Ectodermal cell (in vitro differentiated cells): ENCODE data around the gene RHCG.

Experiments used
- H3K27ac ChIP-seq: 2 replicates; pipeline ENCODE4 v1.7.0; 2013; ENCODE audit warnings: mild to moderate bottlenecking, low read depth, low read length; ENCODE audit not compliant: insufficient read depth, poor library complexity, severe bottlenecking
- H3K27me3 ChIP-seq: 2 replicates; pipeline ENCODE4 v1.7.0; 2013; ENCODE audit warnings: mild to moderate bottlenecking, low read length; ENCODE audit not compliant: insufficient read depth, control insufficient read depth, poor library complexity, severe bottlenecking
- H3K36me3 ChIP-seq: one replicate; pipeline ENCODE4 v1.7.0; 2013; ENCODE audit warnings: low read length; ENCODE audit not compliant: control insufficient read depth, insufficient read depth
- H3K4me1 ChIP-seq: one replicate; pipeline ENCODE4 v1.7.0; 2013; ENCODE audit warnings: low read length; ENCODE audit not compliant: control insufficient read depth, insufficient read depth
- H3K4me3 ChIP-seq: 2 replicates; pipeline ENCODE4 v1.7.0; 2013; ENCODE audit warnings: low read depth, low read length, control low read depth; ENCODE audit not compliant: insufficient read depth
- H3K9me3 ChIP-seq: 2 replicates; pipeline ENCODE4 v1.7.0; 2013; ENCODE audit warnings: mild to moderate bottlenecking, low read length, moderate library complexity; ENCODE audit not compliant: control insufficient read depth
- WGBS, 2 experiments: methylation state at CpG; one replicate each; pipeline ENCODE4 v1.1.7; 2013; ENCODE audit warnings: missing lambda C conversion rate in 2 of 2; 5-methylcytosine and 5-hydroxymethylcytosine counted together

RHCG gene

DNA sequence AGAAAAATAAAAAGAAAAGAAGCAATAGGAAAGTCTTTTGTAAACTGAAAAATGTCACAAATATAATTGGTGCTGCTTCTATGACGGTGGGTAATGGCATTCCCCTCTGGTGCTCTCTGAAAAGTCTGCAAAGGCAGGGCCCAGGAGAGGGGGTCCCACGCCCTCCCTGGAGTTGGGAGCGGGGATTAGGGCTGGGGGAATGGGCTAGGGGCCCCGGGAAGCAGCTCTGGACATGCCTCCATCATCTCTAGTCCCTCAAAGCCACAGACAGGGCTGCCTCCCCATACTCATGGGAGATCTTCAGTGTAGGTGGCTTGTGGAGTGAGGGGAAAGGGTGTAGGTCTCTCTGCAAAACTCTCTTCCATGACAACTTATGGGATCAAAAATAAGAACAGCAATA lies 7.8 kb upstream of the RHCG start:
- WGBS, 2 experiments: 77 to 81% methylated on average over 4 of the region's 4 CpGs
- no peaks in the 10 kb centered on the region for H3K27me3 ChIP-seq
- no peak overlapping the region for H3K27ac ChIP-seq
- H3K4me3 ChIP-seq: no peak overlapping the region
- H3K36me3 ChIP-seq: no peaks in the 10 kb centered on the region
- no peaks in the 10 kb centered on the region for H3K4me1 ChIP-seq
- no peaks in the 10 kb centered on the region for H3K9me3 ChIP-seq

DNA sequence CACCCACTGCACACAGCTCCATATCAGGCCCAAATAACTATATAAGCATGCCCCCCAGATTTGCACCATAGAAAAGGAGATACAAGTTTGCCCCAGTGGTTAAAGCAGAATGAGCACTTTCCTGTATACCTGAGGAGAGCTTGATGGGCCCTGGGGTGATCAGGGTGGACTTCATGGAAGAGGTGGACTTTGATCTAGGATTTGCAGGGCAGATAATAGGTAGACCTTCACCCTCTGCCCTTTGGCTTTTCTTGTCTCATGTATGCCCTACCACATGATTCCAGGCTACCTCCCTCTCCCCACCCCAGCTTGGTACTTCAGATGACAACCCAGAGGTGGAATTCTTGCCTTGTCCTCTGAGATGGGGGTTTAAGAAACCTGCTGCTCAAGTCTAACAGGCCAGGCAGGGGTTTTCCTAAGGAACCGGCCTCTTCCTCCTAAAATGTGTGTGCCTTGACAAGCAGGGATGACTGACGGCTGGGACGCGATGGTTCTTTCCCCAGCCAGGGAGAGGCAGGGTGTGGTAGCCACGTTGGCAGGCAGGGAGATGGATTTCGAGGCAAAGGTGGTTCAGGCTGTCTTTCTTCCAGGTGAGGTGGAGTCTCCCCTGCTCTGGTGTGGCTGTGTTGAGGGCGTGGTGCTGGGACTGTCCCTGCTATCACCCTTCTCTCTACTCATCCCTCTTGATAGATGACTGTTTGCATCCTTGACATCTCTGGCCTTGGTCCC lies 6.6 kb upstream of the RHCG start:
- H3K27ac ChIP-seq: no peak overlapping the region
- no peaks in the 10 kb centered on the region for H3K36me3 ChIP-seq
- 85 to 89% methylated on average over 7 of the region's 7 CpGs for WGBS, 2 experiments
- no peaks in the 10 kb centered on the region for H3K9me3 ChIP-seq
- peaks cover 4% of the 10 kb centered on the region for H3K27me3 ChIP-seq
- H3K4me3 ChIP-seq: no peak overlapping the region
- H3K4me1 ChIP-seq: no peaks in the 10 kb centered on the region

DNA sequence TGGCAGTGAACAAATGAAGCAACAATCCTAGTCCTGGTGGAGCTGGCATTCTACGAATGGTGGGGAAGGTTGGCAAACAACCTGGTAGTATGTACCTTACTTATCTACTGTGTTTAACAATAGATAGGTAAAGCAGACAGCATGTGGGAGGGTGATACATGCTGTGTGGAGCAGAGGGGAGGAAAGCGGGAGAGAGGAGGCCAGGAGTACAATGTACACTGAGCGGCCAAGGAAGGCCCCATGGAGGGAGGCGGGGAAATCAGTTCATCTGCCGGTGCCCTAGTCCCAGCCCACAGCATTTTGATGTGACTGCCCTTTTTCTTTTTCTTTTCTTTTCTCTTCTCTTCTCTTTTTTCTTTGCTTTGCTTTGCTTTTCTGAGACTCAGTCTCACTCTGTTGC lies 5.3 kb upstream of the RHCG start:
- H3K4me1 ChIP-seq: no peaks in the 10 kb centered on the region
- peaks cover 17% of the 10 kb centered on the region for H3K27me3 ChIP-seq
- no peak overlapping the region for H3K4me3 ChIP-seq
- no peak overlapping the region for H3K27ac ChIP-seq
- 90 to 94% methylated on average over 5 of the region's 5 CpGs for WGBS, 2 experiments
- no peaks in the 10 kb centered on the region for H3K9me3 ChIP-seq
- no peaks in the 10 kb centered on the region for H3K36me3 ChIP-seq

DNA sequence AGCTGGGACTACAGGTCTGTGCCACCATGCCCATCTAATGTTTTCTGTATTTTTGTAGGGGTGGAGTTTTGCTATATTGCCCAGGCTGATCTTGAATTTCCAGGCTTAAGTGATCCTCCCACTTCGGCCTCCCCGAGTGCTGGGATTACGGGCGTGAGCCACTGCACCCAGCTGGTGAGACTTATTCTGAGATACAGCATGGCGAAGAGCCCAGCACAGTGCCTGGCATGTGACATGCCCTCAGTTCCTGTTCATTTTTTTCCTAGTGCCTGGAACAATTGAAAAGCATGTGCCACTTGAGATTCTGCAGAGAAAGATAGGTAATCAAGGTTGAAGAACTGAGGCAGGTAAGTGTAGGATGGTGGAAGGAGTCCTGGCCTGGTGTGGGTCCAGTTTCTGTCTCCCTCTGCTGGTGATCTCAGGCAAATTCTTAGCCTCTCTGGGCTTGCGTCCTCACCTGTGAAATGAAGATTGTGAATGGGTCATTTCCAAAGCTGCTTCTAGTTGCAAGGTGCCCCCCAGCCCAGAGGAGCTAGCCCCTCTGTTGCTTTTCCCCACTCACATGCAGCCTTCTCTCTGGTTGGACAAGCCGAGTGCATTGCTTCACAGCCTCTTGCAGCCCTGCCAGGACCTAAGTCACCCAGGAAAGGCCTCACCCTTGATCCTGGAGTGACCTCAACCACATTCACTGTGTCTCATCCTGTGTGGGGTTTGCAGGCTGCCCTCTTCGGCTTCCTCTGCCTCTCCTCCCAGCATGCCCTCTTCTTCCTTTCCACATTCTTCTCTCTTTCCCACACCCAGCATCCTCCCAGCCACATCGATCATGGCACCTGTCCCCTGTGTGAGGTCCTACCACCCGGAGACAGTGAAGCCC lies 4.3 kb upstream of the RHCG start:
- 85 to 88% methylated on average over 10 of the region's 10 CpGs for WGBS, 2 experiments
- no peaks in the 10 kb centered on the region for H3K36me3 ChIP-seq
- H3K27ac ChIP-seq: no peak overlapping the region
- no peaks in the 10 kb centered on the region for H3K9me3 ChIP-seq
- peaks cover 27% of the 10 kb centered on the region for H3K27me3 ChIP-seq
- H3K4me1 ChIP-seq: no peaks in the 10 kb centered on the region
- H3K4me3 ChIP-seq: no peak overlapping the region

DNA sequence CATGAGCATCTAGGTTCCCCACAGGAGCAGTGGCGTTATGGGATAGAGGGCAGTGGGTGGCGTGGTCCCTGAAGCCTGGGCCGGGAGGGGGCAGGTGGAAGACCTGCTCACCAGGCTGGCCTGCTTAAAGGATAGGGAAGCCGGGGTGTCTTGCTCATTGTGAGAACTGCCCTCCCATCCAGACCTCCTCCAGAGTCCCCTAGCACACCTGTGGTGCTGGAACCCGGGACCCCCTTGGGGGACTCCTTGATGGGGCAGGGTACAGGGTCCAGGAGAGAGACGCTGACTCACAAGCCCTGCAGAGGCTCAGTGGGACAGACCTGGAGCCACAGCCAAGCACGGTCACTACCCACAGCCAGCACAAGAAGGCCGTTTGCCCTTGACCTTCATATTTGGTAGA lies 2.8 kb upstream of the RHCG start:
- Histone ChIP-seq H3K36me3 (no peaks in the 10 kb centered on the region), H3K27ac (no peak overlapping the region), H3K4me3 (no peak overlapping the region), H3K27me3 (peaks cover 42% of the 10 kb centered on the region), H3K4me1 (no peaks in the 10 kb centered on the region), H3K9me3 (no peaks in the 10 kb centered on the region)
- 86 to 87% methylated on average over 8 of the region's 8 CpGs for WGBS, 2 experiments

DNA sequence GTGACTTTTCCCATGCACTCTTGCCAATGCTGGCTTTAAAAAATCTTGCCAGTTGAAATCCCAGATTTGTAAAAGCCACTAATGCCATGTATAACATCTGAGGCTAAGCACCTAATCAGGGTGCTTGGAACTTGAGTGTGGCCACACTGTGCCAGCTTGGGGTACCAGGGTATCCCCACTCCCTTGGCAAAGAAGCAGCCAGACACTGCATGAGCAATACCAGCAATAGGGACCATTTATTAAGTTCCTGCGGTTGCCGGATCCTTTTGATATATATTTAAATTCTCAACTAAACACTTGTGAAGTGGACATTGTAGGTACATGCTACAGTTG lies 2.2 kb upstream of the RHCG start:
- no peak overlapping the region for H3K4me3 ChIP-seq
- H3K9me3 ChIP-seq: no peaks in the 10 kb centered on the region
- 92% methylated on average over 2 of the region's 2 CpGs; no CpG with 5 or more reads in 1 of the 2 experiments for WGBS, 2 experiments
- H3K4me1 ChIP-seq: no peaks in the 10 kb centered on the region
- H3K36me3 ChIP-seq: no peaks in the 10 kb centered on the region
- peaks cover 48% of the 10 kb centered on the region for H3K27me3 ChIP-seq
- no peak overlapping the region for H3K27ac ChIP-seq

DNA sequence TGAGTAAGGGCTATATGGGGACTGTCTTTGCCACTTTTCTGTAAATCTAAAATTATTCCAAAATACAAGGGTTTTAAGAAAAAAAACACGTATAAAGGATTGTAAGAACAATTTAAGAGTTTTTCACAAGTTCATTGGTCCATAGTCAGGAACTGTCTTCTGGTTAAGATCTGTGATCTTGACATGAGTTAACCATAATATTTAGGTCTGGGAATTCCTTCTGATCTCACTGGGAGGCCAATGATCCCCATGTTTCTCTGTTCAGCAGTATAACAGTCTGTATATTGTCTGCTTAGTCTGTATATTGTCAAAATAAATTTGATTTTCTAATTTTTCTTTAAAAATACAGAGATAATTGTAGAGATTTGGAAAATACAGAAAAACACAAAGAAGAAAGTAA lies 848 bp upstream of the RHCG start:
- 87 to 93% methylated on average over 1 of the region's 1 CpG for WGBS, 2 experiments
- H3K4me1 ChIP-seq: peaks cover 3% of the 10 kb centered on the region
- peaks cover 55% of the 10 kb centered on the region for H3K27me3 ChIP-seq
- H3K27ac ChIP-seq: no peak overlapping the region
- no peaks in the 10 kb centered on the region for H3K9me3 ChIP-seq
- H3K4me3 ChIP-seq: no peak overlapping the region
- no peaks in the 10 kb centered on the region for H3K36me3 ChIP-seq

DNA sequence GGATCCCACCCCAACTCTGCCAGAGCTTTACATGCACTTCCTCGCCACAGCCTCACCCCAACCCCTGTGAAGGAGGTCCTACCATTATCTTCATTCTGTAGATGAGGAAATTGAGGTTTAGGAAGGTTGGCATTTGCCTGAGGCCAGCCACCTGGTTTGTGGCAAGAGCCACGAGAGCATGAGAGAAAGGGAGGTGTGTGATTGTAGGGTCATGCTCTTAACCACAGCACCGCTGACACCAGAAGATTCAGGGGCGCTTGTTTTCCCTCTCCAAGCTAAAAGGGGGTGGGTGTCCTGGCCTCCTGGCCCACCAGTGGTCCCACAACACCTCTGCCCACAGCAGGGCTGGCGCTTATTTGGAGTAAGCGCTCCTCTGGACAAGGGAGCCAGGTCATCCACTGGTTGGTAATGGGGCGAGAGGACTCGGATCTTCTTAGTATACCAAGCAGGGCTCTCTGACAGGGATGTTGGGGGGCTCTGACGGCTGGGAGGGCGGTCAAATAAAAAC lies 691 bp downstream of the RHCG start:
- Histone ChIP-seq H3K27ac (no peak overlapping the region), H3K27me3 (peaks cover 55% of the 10 kb centered on the region), H3K4me3 (no peak overlapping the region), H3K4me1 (peaks cover 4% of the 10 kb centered on the region), H3K9me3 (no peaks in the 10 kb centered on the region), H3K36me3 (no peaks in the 10 kb centered on the region)
- 85 to 87% methylated on average over 10 of the region's 10 CpGs for WGBS, 2 experiments

DNA sequence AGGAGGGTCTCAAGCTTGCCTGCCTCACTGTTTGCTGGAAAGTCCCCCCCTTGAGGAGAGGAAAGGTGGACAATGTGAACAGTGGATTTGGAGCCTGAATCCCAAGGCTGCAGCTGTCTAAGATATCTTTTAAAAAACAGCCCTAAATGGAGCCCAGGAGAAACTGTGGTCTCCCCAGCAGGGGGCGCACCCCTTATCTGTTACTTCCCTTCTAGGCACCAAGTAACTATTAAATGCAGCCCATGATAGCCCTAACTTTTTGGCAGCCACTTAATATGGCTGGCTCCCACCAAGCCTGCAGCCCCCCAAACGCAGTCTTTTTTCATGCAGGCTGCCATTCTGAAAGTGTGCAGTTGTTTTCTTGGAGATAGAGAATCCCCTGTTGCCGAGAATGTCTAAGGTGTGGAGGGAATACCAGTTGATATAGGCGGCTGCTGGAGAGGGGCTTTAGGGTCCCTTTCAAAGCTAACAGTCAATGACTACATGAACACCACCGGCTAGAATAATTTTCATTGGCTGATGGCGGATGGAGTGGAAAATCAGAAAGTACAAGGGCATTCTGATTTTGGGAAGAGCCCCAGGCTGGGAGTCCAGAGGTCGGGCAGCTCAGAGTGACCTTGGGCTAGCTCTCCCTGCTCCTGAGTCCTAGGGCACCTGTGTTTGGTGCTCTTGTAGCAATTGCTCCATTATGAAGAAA lies 1.3 kb downstream of the RHCG start:
- H3K9me3 ChIP-seq: no peaks in the 10 kb centered on the region
- no peaks in the 10 kb centered on the region for H3K36me3 ChIP-seq
- H3K27ac ChIP-seq: no peak overlapping the region
- H3K27me3 ChIP-seq: peaks cover 55% of the 10 kb centered on the region
- 79 to 83% methylated on average over 7 of the region's 7 CpGs for WGBS, 2 experiments
- H3K4me1 ChIP-seq: peaks cover 4% of the 10 kb centered on the region
- H3K4me3 ChIP-seq: no peak overlapping the region

DNA sequence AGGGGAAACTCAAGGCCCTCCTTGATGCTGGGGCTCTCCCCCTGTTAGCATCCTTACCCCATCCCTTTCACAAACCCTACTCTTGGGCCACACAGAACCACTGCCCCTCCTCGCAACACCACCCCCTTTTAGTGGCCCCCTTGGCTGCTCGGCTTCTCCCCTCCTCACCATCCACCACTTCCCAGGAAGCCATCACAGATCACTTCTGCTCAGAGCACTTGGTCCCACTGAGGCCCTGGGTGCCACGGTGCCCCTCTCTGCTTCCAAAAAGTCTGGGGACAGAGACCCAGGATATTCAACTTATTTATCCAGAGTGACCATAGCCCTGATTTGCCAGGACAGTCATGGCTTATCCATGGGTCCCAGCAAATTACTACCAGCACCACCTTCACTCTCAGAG lies 2.4 kb downstream of the RHCG start:
- Histone ChIP-seq H3K27me3 (peaks cover 55% of the 10 kb centered on the region), H3K9me3 (no peaks in the 10 kb centered on the region), H3K4me3 (no peak overlapping the region), H3K4me1 (peaks cover 4% of the 10 kb centered on the region), H3K27ac (no peak overlapping the region), H3K36me3 (no peaks in the 10 kb centered on the region)
- 84 to 86% methylated on average over 3 of the region's 3 CpGs for WGBS, 2 experiments
